B cell (primary cell): ENCODE results near the gene WWC1. TPM values are rescaled to one million over a fixed set of nuclear protein-coding genes. Genes with fewer than 3 reads are reported as not detected.

ENCODE experiments used
- ATAC-seq: fragments of 200-7000 bp; cut with Tn5 transposase; one replicate; pipeline ENCODE4 v1.10.0; 2021; ENCODE audit warnings: low read depth, mild to moderate bottlenecking, moderate number of reproducible peaks, moderate library complexity
- CTCF ChIA-PET: fragments of 350-600 bp; sonication (Branson Sonifier 250); formaldehyde crosslinking; loops from one replicate; lab custom pipeline; 2021; ENCODE audit warnings: antibody characterized with exemption, inconsistent platforms; lab: Charles Lee
- POLR2A ChIA-PET: fragments of 350-600 bp; sonication (Branson Sonifier 250); formaldehyde crosslinking; loops from one replicate; lab custom pipeline; 2021; ENCODE audit warnings: antibody characterized with exemption; lab: Charles Lee
- DNase-seq: peaks from one replicate; pipeline ENCODE4 v3.0.0; 2013
- H2AFZ ChIP-seq: 2 replicates; pipeline ENCODE4 v1.6.1; 2012; ENCODE audit warnings: mild to moderate bottlenecking, low read depth, low read length; ENCODE audit not compliant: insufficient read depth, poor library complexity, severe bottlenecking
- H3K27ac ChIP-seq, 2 donors: 1 replicate in 1 of 2; 2 replicates in 1 of 2; pipeline ENCODE4 v1.5.1; 2012 to 2013; ENCODE audit warnings: low read length in 2 of 2, mild to moderate bottlenecking in 2 of 2, moderate library complexity in 1 of 2
- H3K27me3 ChIP-seq, 4 experiments: fragments of 200-600 bp in 1 of 4; sonication (generic) in 1 of 4; replicated peaks in 1 of 4; 1 replicate in 2 of 4; 2 replicates in 2 of 4; pipeline versions ENCODE4 v1.6.1 to v1.7.0; 2013 to 2016; ENCODE audit warnings: low read length in 3 of 4, mild to moderate bottlenecking in 2 of 4, mixed read lengths in 1 of 4, moderate library complexity in 1 of 4; ENCODE audit not compliant: insufficient read depth in 4 of 4, control insufficient read depth in 3 of 4; ENCODE audit errors: control extremely low read depth in 1 of 4
- H3K36me3 ChIP-seq, 2 experiments: replicated peaks in 1 of 2; 1 replicate in 1 of 2; 2 replicates in 1 of 2; pipeline versions ENCODE4 v1.6.1 to v1.7.1; 2013; ENCODE audit warnings: low read length in 1 of 2; ENCODE audit not compliant: insufficient read depth in 2 of 2, control insufficient read depth in 1 of 2; ENCODE audit errors: control extremely low read depth in 1 of 2, extremely low read depth in 1 of 2
- H3K4me1 ChIP-seq, 2 donors: fragments of 200-600 bp in 1 of 2; sonication (generic) in 1 of 2; 1 replicate in 1 of 2; 2 replicates in 1 of 2; pipeline versions ENCODE4 v1.5.1 to v1.6.1; 2013 to 2017; ENCODE audit warnings: low read length in 2 of 2; ENCODE audit not compliant: control insufficient read depth in 2 of 2, insufficient read depth in 2 of 2
- H3K4me2 ChIP-seq: replicated peaks from 2 replicates; pipeline ENCODE3; 2012; ENCODE audit warnings: mild to moderate bottlenecking, low read depth, low read length; ENCODE audit not compliant: poor library complexity, severe bottlenecking
- H3K4me3 ChIP-seq, 5 experiments: fragments of 200-600 bp in 1 of 5; sonication (generic) in 1 of 5; 1 replicate in 3 of 5; 2 replicates in 2 of 5; pipeline versions ENCODE4 v1.5.1 to v1.7.0; 2011 to 2016; ENCODE audit warnings: low read length in 4 of 5, mild to moderate bottlenecking in 4 of 5, low read depth in 2 of 5, control low read depth in 1 of 5, moderate library complexity in 1 of 5; ENCODE audit not compliant: insufficient read depth in 1 of 5; ENCODE audit errors: control extremely low read depth in 1 of 5, extremely low read depth in 1 of 5
- H3K79me2 ChIP-seq: fragments of 200-600 bp; sonication (generic); one replicate; pipeline ENCODE4 v1.6.0; 2016; ENCODE audit warnings: low read length; ENCODE audit not compliant: control insufficient read depth, insufficient read depth
- H3K9ac ChIP-seq: fragments of 200-600 bp; sonication (generic); 2 replicates; pipeline ENCODE4 v1.6.1; 2017; ENCODE audit warnings: mild to moderate bottlenecking, low read length, moderate library complexity
- H3K9me3 ChIP-seq, 3 donors: one replicate each; pipeline versions ENCODE4 v1.6.1 to v1.7.1; 2013; ENCODE audit warnings: low read length in 2 of 3; ENCODE audit not compliant: control insufficient read depth in 2 of 3, insufficient read depth in 1 of 3; ENCODE audit errors: control extremely low read depth in 1 of 3
- H4K20me1 ChIP-seq: 2 replicates; pipeline ENCODE4 v1.6.0; 2012; ENCODE audit warnings: mild to moderate bottlenecking, low read length; ENCODE audit not compliant: insufficient read depth, control insufficient read depth, poor library complexity, severe bottlenecking
- H3K27ac Mint-ChIP-seq: one replicate; pipeline ENCODE4 v1.8.0; 2021; ENCODE audit warnings: mixed read lengths
- H3K27me3 Mint-ChIP-seq: one replicate; pipeline ENCODE4 v1.8.0; 2021; ENCODE audit warnings: mixed read lengths
- H3K4me1 Mint-ChIP-seq: one replicate; pipeline ENCODE4 v1.8.0; 2021; ENCODE audit warnings: mixed read lengths
- H3K4me3 Mint-ChIP-seq: one replicate; pipeline ENCODE4 v1.8.0; 2021; ENCODE audit warnings: mixed read lengths
- H3K9me3 Mint-ChIP-seq: one replicate; pipeline ENCODE4 v1.8.0; 2022; ENCODE audit warnings: mixed read lengths; ENCODE audit not compliant: insufficient read depth
- CTCF ChIP-seq: fragments of 200-600 bp; IDR thresholded peaks from one replicate; pipeline ENCODE4 v1.8.0; 2022; ENCODE audit warnings: antibody characterized with exemption, mild to moderate bottlenecking
- EZH2 ChIP-seq: IDR thresholded peaks from 2 replicates; pipeline ENCODE4 v1.6.1; 2012; ENCODE audit warnings: borderline replicate concordance, low read depth, mild to moderate bottlenecking, moderate library complexity, low read length; ENCODE audit not compliant: insufficient read depth, poor library complexity, severe bottlenecking
- WGBS: methylation state at CpG from one replicate; pipeline ENCODE4 v1.1.5; 2013; ENCODE audit warnings: missing lambda C conversion rate; ENCODE audit not compliant: insufficient coverage; 5-methylcytosine and 5-hydroxymethylcytosine counted together
- intact Hi-C: fragments of 100-400 bp; cut with micrococcal nuclease; formaldehyde crosslinking; loops from one replicate; pipeline ENCODE4 v1.10.0; 2022
- polyA plus RNA-seq: library from polyadenylated mRNA; depleted of rRNA; stranded (reverse); fragments of >200 nt; gene quantifications from 2 replicates; pipeline ENCODE4 v1.2.3, GENCODE V29; 2012
- total RNA-seq, 2 donors: library from RNA; stranded (reverse); fragments of 120-200 nt in 1 of 2; gene quantifications; 1 replicate in 1 of 2; 2 replicates in 1 of 2; pipeline versions ENCODE4 v1.2.3 to v1.2.4, GENCODE V29; 2013 to 2022

WWC1 gene
- total and polyA plus RNA-seq, 2 donors (not counting 1 experiment from before 2014, with no cell fraction given): 1.5 to 2.0 TPM

DNA sequence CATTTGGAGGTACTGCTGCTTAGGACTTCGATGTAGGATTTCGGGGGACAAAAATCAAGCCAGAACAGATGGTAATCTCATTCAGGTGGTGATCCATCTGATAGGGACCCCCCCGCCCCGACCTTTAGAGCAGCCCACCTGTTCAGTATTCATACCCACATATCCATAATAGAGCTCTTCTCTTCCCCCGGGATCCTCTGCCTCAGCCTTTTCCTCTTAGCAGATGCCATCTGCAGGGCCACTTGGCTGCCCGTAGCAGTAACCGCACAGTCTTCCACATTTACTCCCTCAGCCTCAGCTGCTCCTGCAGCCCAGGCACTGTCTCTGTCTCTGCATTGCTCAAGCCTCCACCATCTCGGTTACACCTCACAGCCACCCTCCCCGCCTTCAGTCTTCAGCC, 129.0 kb downstream of the WWC1 start:
- no peak overlapping the region for H3K9ac ChIP-seq
- peaks cover 0 to 4% (median 0%) of the 10 kb centered on the region in 3 donors for H3K9me3 ChIP-seq
- Mint-ChIP-seq H3K4me3 (no peak overlapping the region), H3K4me1 (no peaks in the 10 kb centered on the region), H3K9me3 (no peaks in the 10 kb centered on the region), H3K27me3 (no peaks in the 10 kb centered on the region), H3K27ac (no peak overlapping the region)
- TF ChIP-seq CTCF: no peak
- TF ChIP-seq EZH2: no peak
- no peaks in the 10 kb centered on the region for H4K20me1 ChIP-seq
- H3K4me1 ChIP-seq: no peaks in the 10 kb centered on the region
- no peak overlapping the region for H2AFZ ChIP-seq
- H3K4me3 ChIP-seq: no peak overlapping the region
- no peak overlapping the region for H3K27ac ChIP-seq
- intact Hi-C loops: no loop called here
- no peak overlapping the region for H3K4me2 ChIP-seq
- ATAC-seq (no peak), DNase-seq (no peak)
- no peaks in the 10 kb centered on the region for H3K27me3 ChIP-seq
- ChIA-PET POLR2A (no interaction called here), CTCF (no interaction called here)
- 95% methylated on average over 9 of the region's 9 CpGs for WGBS
- no peaks in the 10 kb centered on the region for H3K36me3 ChIP-seq
- no peaks in the 10 kb centered on the region for H3K79me2 ChIP-seq

- no peak overlapping the region for H3K9ac ChIP-seq
- Mint-ChIP-seq H3K27me3 (no peaks in the 10 kb centered on the region), H3K9me3 (no peaks in the 10 kb centered on the region), H3K4me3 (no peak overlapping the region), H3K4me1 (no peaks in the 10 kb centered on the region), H3K27ac (no peak overlapping the region)
- DNase-seq: no peak
- intact Hi-C loops: no loop called here
- no peak for TF ChIP-seq EZH2
- no peak for TF ChIP-seq CTCF
- H3K4me2 ChIP-seq: no peak overlapping the region
- 100% methylated on average over 1 of the region's 4 CpGs for WGBS
- H2AFZ ChIP-seq: no peak overlapping the region
- H3K27me3 ChIP-seq: no peaks in the 10 kb centered on the region
- ChIA-PET POLR2A (no interaction called here), CTCF (no interaction called here)
- no peaks in the 10 kb centered on the region for H3K36me3 ChIP-seq
- H3K9me3 ChIP-seq: peaks cover 0 to 4% (median 0%) of the 10 kb centered on the region in 3 donors
- H3K4me3 ChIP-seq: no peak overlapping the region
- ATAC-seq: no peak
- no peaks in the 10 kb centered on the region for H4K20me1 ChIP-seq
- no peaks in the 10 kb centered on the region for H3K79me2 ChIP-seq
- no peaks in the 10 kb centered on the region for H3K4me1 ChIP-seq
- no peak overlapping the region for H3K27ac ChIP-seq
Measured at GRCh38 chr5:168422431-168422830, 131.0 kb downstream of the WWC1 start.
